CD4-positive, alpha-beta T cell treated with Interleukin-2 at 100 ng/mL for 4 hours (primary cell): ENCODE data around the gene KLF15.

Source experiments
- DNase-seq: peaks from one replicate; pipeline ENCODE4 v3.0.0-alpha.2; 2020; ENCODE audit warnings: low spot score

Gene KLF15

DNA sequence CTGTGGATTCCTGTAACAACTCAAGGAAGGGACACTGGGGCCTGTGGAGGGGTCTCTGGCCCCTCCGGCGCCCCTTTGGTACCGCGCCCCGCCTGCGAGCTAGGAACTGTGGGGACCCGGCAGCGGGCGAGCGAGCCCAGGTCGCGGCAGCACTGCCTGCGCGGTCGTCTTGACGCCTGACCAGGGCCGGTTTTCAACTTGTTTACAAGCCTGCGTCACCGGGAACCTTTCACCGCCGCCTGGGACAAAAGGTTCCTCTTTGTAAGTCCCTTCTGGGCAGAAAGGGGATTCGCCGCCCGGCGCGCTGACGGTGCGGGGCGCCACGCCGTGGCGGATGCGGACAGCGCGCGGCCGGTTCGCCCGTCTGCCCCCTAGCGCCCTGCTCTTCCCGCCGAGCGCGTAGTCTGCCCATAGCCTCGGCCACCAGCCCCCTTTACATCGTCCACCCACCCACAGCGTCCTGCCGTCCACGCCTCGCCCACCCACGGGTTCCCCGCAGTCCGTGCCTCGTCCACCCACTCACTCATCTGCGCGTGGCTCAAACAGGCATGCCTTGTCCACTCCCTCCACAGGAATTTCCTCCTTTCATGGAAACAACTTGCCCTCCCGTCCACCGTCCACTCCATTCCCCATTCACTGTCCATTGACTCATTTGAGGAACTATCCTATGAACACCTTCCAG, 32.0 kb upstream of the KLF15 start:
- peak; percentile 1 for DNase-seq

GRCh38 chr3:126381966-126382365, 24.8 kb upstream of the KLF15 start:
- DNase-seq: no peak

- no peak for DNase-seq
These were observed 23.0 kb upstream of the KLF15 start for GRCh38 chr3:126380011-126380768.

GRCh38 chr3:126378341-126378751, 21.1 kb upstream of the KLF15 start:
- DNase-seq: no peak

GRCh38 chr3:126377211-126377610, 20.0 kb upstream of the KLF15 start:
- no peak for DNase-seq

DNA sequence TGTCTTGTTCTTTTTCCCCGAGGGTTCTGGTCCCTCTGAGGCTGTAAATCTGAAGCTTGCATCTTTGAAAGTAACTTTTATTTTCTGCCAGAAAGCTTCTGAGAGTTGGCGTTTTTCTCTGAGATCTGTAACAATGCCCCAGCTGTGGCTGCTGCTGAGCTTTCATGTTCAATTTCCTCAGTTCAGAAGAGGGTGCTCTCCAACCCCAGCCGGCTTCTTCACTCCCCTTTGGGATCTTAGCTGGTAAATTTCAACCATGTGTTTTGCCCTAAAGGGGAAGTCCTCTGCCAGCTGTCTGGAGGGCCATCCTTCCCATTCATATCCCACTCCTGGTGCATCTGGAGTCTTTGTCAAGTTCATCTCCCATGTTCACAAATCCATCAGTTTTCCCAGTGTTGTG, 19.2 kb upstream of the KLF15 start:
- no peak for DNase-seq

DNA sequence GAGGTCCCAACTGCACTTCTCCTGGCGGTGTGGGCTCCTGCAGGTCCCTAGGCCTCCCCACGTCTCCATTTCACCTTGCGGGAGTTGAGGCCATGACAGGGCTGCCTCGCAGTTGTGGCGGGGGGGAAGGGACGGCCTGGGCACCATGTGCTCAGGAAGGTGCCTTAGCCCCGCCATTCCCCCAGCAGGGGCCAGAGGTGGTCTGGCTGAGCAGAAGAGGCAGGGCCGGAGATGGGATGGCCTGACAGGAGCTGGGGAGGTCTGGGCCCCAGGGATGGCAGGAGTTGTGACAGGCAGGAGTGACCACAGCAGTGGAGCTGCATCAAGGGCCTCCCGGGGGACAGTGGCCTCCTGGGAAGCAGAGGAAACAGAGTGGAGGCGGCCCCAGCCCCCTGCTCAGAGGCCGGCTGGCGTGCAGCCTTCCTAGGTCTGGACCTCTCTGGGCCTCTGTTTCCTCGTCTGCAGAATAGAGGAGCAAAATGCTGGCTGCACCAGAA, 18.7 kb upstream of the KLF15 start:
- no peak for DNase-seq

GRCh38 chr3:126373682-126374601, 16.7 kb upstream of the KLF15 start:
- DNase-seq: no peak

GRCh38 chr3:126373146-126373613, 16.0 kb upstream of the KLF15 start:
- no peak for DNase-seq

DNA sequence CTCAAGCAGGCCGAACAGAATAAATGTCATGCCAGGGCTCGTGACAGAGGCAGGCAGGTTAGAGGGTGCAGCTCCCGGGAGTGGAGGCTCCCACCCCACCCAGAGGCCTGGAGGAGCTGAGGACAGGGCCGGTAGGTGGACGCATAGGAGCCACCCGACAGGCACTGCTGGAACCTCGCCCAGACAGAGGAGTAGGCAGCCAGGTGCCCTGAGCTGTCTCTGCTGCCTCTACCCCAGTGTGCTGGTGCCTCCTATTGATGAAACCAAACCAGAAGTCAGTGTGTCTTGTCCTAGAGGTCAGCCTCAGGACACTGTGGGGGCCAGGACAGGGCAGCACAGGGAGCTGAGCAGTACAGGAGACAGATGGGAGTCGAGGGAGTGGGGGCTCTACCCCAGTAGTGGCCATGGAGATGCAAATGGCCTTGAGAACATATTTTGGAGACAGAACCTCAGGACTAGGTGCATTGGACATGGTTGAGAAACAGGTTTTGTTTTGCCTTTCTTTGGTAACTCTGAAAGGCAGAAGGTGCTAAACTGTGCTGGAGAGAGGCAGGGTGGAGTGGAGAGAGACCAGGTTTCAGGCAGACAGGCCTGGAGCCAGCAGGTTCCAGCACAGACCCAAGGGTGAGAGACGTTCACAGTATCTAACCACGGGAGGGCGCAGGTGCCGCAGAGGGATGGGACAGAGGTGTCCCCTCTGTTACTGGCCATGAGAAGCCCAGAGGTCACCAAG, 15.4 kb upstream of the KLF15 start:
- DNase-seq: no peak

DNA sequence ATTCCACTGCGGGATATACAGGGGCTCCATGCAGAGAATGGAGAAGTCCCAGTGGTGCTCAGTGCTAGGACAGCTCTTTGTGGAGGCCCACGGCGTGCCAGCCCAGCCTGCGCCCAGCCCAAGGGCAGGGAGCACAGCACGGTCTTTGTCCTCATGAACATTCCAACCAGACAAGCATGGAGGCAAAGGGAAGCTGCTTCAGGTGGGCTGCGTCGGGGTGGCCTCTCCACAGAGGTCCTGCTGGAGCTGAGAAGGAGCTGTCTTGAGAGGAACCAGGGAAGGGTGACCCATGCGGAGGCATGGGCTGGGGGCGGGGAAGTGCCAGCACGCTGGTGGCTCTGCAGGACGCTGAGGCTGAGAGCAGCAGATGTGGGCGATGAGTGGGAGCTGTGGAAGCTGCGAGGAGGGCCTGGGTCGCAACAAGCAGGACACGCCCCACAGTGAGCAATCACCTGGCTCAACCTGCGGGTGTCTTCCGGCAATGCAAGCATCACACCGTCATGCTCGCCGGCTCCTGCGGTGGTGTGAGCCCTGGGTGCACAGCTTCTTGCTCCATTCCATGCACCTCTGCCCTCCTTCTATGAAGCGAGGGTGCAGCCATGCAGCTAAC, 14.0 kb upstream of the KLF15 start:
- DNase-seq: no peak

DNA sequence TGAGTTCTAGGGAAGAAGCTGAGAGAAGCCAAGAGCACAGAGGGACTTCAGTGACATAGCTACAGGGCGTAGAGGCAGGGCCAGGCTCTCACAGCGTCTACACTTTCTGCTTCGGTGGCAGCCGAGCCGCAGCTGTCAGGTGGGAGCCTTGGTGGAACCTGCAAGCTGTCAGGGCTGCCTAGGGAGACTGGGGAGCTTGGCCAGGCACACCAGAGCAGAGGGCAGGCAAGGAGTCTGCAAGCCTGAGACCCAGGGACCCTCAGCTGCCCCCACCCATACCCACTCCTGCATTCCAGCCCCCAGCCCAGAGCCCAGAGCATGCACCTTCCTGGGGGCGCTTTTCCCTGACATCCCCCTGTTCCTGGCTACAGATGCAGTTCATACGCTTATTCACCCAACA, 13.4 kb upstream of the KLF15 start:
- no peak for DNase-seq

- DNase-seq: no peak
These were observed 12.8 kb upstream of the KLF15 start for GRCh38 chr3:126370055-126370454.

- no peak for DNase-seq
These were observed 12.3 kb upstream of the KLF15 start for GRCh38 chr3:126369490-126369889.

DNA sequence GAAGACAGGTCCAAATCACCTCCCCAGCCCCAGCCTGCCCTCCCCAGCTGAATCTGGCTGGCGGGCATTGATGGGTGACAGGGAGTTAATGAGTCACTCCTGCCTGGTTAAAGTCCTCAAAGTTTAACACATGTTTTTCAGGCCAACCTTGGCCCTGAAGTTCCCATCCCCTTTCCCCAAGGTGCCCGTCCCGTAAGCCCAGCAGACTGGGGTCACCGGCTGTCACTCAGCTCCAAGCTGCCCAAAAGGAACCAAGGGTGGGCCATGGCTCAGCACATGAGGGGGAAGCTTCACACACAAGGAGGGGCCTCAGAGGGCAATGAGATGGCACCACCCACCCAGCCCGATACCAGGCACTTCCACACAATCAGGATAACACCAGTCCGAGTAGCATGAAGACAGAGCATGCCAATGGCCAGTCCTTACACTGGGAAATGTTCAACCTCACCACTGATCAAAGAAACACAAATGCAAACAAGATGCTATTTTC, 10.2 kb upstream of the KLF15 start:
- DNase-seq: no peak

DNA sequence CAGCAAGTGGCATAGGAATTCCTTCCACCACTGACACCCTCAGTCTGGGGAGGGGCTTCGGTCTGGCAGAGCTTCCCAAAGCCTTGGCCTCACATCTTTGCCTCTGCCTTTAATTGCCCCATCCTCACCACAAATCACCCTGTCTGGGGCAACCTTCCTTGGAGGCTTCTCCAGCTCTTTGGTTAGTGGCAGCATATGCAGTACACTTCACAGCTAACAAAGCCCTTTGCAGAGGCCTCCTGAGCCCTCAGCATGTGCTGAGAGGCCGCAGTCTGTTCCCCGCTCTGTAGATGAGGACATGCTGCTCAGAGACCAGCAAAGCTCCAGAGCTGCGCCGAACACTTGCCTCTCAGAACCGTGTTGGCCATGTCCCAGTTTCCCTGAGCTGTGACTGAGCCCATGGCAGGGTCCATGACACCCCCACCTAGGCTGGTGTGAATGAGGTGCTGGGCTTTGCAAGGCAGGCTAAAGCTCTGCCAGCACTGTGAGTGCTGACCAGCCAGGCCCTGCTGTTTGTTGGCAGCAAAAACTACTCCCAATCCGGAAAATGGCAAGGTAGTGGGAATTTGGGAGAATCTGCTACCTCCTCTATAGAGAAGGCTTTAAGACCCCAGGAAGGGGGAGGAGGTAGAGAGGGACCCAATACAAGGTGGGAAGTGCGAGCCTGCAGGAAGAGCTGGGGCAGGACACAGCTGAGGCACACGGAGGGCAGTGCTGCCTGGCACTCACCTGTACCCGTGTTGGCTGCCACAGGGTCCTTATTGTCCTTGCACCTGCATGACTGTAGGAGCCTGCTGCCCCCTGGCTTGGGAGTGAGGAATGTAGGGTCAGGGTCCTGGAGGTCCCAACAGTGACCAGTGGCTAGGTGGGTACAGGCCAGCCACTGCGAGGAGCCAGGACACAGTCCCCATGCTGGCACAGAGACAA, 8.4 kb upstream of the KLF15 start:
- DNase-seq: no peak

DNA sequence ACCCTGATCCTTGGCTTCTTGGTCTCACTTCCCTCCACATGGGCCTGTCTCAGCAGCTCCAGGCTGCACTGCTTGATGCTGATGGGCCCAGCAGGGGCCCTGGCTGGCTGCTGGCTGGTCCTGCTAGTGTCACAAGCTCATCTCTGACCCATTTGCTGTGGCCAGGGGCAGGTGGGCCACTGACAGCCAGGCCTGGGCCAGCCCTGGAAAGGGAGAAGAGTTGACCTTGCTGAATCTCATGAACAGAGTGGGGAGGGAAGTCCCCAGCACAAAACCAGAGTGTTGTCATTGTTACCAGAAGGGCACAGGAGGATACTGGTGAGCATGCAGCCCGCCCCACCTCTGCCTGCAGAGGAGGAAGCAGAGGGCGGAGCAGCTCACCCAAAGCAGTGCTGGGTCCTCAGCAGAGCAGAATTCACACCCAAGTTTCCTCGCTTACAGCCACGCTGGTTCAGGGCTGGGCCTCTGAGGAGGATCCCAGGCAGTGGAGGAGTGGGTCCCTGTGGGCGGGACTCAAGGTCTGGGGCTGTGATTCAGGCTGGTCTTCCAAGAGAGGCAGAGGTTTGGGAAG, 7.6 kb upstream of the KLF15 start:
- DNase-seq: no peak

DNA sequence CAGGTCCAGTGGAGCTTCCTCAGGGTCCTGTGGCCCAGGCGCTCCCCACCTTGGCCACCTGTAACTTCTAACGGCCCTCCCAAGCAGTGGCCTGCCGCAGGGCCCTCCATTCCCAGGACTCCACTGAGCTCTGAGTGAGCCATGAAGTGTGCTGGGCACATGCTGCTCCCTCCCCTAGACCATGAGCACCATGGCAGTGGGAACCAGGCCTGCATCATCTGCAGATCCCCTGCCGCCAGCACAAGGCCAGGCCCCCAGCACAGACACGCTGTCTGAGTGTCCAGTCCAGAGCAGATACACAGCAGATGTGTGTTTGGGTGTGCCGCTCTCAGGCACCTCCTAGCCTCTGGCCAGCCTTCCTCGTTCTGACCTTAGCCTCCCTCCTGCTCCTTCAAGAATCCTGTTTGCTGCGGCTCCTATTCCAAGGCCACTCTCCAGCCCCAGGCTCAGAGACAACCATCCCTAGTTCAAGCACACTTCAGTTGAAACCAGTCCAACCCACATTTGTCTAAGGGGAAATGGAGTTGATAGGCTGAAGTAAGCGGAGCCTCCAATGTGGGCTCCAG, 7.0 kb upstream of the KLF15 start:
- DNase-seq: no peak

- DNase-seq: no peak
These were observed 4.0 kb upstream of the KLF15 start for GRCh38 chr3:126361211-126361610.
